ENCODE data around the gene FAM13C. TPM values are rescaled to one million over a fixed set of nuclear protein-coding genes. Genes with fewer than 3 reads are reported as not detected.

The FAM13C gene
- total RNA-seq, 4 donors from 2014 or later, result 45.1 to 62.9 (median 53.1) TPM

- TF ChIP-seq POLR2A (IDR thresholded peaks at IDR 0.05; ENCODE audit: low read depth), result no peak
- no peak for TF ChIP-seq EP300 (IDR thresholded peaks at IDR 0.05)
- TF ChIP-seq, protein P1, sequence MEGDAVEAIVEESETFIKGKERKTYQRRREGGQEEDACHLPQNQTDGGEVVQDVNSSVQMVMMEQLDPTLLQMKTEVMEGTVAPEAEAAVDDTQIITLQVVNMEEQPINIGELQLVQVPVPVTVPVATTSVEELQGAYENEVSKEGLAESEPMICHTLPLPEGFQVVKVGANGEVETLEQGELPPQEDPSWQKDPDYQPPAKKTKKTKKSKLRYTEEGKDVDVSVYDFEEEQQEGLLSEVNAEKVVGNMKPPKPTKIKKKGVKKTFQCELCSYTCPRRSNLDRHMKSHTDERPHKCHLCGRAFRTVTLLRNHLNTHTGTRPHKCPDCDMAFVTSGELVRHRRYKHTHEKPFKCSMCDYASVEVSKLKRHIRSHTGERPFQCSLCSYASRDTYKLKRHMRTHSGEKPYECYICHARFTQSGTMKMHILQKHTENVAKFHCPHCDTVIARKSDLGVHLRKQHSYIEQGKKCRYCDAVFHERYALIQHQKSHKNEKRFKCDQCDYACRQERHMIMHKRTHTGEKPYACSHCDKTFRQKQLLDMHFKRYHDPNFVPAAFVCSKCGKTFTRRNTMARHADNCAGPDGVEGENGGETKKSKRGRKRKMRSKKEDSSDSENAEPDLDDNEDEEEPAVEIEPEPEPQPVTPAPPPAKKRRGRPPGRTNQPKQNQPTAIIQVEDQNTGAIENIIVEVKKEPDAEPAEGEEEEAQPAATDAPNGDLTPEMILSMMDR (IDR thresholded peaks at IDR 0.05), result no peak
- no peak for TF ChIP-seq POLR2AphosphoS5 (IDR thresholded peaks at IDR 0.05)
- intact Hi-C loops (cut with DNase I), result no loop called here
- Histone ChIP-seq H3K27me3 (no peaks in the 10 kb centered on the region), H3K27ac (replicated peaks in 1 of 4) (peak overlapping the region; percentile 86 to 94 (median 90)), H3K4me1 (peaks cover 37 to 68% (median 65%) of the 10 kb centered on the region in 4 donors), H3K36me3 (no peaks in the 10 kb centered on the region), H3K9me3 (no peaks in the 10 kb centered on the region), H3K4me3 (peak overlapping the region; percentile 60 to 80 (median 66))
- 29% methylated on average over 2 of the region's 2 CpGs for WGBS
- no peak for DNase-seq (ENCODE audit: extremely low spot score)
Measured at GRCh38 chr10:59361663-59362143, 646 bp downstream of the FAM13C start.

DNA sequence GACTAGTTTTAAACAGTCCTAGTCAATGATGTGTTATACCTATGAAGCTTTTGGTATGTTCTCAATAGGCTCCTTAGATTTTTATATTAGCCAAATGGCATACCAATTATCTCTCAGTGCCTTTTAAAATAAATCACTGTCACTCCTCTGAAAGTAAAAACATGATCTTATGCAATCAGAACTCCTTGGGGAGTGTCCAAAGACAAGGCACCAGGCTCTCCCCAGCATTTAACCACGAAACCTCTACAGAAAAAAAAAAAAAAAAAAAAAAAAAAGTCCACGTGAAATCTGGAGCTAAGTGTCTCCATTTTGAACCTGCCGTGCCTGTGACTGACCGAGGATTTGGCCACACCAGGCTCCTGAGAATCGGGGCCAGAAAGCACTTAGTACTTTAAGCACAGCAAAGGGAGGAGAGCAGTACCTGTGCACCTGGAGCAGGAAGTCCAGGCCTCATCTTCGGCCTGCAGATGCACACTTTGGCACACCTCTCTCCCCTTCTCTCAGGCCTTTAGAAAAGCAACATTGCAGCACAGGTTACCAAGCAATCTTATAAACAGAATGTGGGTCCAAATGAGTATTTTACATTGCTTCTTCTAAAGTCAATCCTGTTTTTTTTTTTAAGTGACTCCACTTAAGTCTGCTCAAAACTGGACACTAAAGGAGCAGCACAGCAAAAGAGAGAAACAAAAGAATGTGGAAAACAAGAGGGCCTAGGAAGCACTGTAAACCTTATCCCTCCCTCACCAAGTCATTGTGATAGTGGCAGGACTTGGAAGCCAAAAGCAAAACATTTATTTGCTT is 1.5 kb downstream of the FAM13C start:
- WGBS, result 14% methylated on average over 6 of the region's 6 CpGs
- TF ChIP-seq EP300 (IDR thresholded peaks at IDR 0.05), result no peak
- TF ChIP-seq, protein P1 (IDR thresholded peaks at IDR 0.05), result no peak
- TF ChIP-seq POLR2A (IDR thresholded peaks at IDR 0.05; ENCODE audit: low read depth), result no peak
- no peak for TF ChIP-seq POLR2AphosphoS5 (IDR thresholded peaks at IDR 0.05)
- peak overlapping the region; percentile 86 to 94 (median 90) for H3K27ac ChIP-seq (replicated peaks in 1 of 4)
- intact Hi-C loops (cut with DNase I), result no loop called here
- H3K36me3 ChIP-seq, result peaks cover 0 to under 1% (median 0%) of the 10 kb centered on the region in 4 donors
- H3K4me3 ChIP-seq, result peak overlapping the region; percentile 60 to 80 (median 66)
- no peak for DNase-seq (ENCODE audit: extremely low spot score)
- no peaks in the 10 kb centered on the region for H3K9me3 ChIP-seq
- no peaks in the 10 kb centered on the region for H3K27me3 ChIP-seq
- H3K4me1 ChIP-seq, result peaks cover 37 to 70% (median 66%) of the 10 kb centered on the region in 4 donors

DNA sequence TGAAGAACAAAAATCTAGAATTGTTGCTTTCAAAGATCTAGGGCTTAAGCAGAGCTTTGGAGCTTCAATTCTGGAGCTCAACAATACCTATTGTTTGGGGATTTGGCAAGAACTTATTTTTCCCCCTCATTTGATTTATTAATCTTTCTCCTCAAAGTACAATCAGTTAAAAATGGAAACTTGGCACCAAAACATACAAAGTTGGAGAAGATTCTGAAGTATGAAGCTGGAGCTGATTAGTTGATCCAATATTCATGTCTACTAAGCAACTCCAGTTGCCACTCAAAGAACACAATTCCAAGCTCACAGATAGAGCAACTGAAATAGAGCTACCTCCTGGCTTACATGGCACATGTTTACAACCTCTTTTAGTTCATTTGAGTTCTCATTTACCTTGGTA is 3.8 kb downstream of the FAM13C start:
- no peaks in the 10 kb centered on the region for H3K9me3 ChIP-seq
- H3K36me3 ChIP-seq, result peaks cover 0 to 15% (median 0%) of the 10 kb centered on the region in 4 donors
- H3K4me1 ChIP-seq, result peaks cover 37 to 77% (median 68%) of the 10 kb centered on the region in 4 donors
- H3K4me3 ChIP-seq, result peak overlapping the region in 1 of 4 donors; percentile 4
- intact Hi-C loops (cut with DNase I), result no loop called here
- DNase-seq (ENCODE audit: extremely low spot score), result no peak
- no peaks in the 10 kb centered on the region for H3K27me3 ChIP-seq
- peak overlapping the region; percentile 86 to 94 (median 90) for H3K27ac ChIP-seq (replicated peaks in 1 of 4)
- TF ChIP-seq POLR2AphosphoS5 (IDR thresholded peaks at IDR 0.05) (no peak), POLR2A (IDR thresholded peaks at IDR 0.05; ENCODE audit: low read depth) (no peak), EP300 (IDR thresholded peaks at IDR 0.05) (no peak)
- TF ChIP-seq, protein P1 (IDR thresholded peaks at IDR 0.05), result no peak

- TF ChIP-seq POLR2A (IDR thresholded peaks at IDR 0.05; ENCODE audit: low read depth) (no peak), POLR2AphosphoS5 (IDR thresholded peaks at IDR 0.05) (no peak), EP300 (IDR thresholded peaks at IDR 0.05) (no peak)
- TF ChIP-seq, protein P1 (IDR thresholded peaks at IDR 0.05), result no peak
- Histone ChIP-seq H3K27me3 (no peaks in the 10 kb centered on the region), H3K4me1 (peaks cover 14 to 59% (median 54%) of the 10 kb centered on the region in 4 donors), H3K27ac (replicated peaks in 1 of 4) (no peak overlapping the region), H3K9me3 (no peaks in the 10 kb centered on the region), H3K4me3 (no peak overlapping the region), H3K36me3 (peaks cover 5 to 43% (median 14%) of the 10 kb centered on the region in 4 donors)
- intact Hi-C loops (cut with DNase I), result no loop called here
- DNase-seq (ENCODE audit: extremely low spot score), result no peak
Measured at GRCh38 chr10:59354434-59354833, 7.9 kb downstream of the FAM13C start.

All from esophagus muscularis mucosa (tissue), 4 donors.